Measurements from ENCODE around the gene TTC28. TPM values are rescaled to one million over a fixed set of nuclear protein-coding genes. Genes with fewer than 3 reads are reported as not detected.
"Not testable (repeated sequence)": the region's sequence is repeated elsewhere in the genome, so short reads cannot be mapped to it uniquely, and the experiment has no call there.

TTC28 gene
- total RNA-seq, 1 donor: 19.7 TPM

DNA sequence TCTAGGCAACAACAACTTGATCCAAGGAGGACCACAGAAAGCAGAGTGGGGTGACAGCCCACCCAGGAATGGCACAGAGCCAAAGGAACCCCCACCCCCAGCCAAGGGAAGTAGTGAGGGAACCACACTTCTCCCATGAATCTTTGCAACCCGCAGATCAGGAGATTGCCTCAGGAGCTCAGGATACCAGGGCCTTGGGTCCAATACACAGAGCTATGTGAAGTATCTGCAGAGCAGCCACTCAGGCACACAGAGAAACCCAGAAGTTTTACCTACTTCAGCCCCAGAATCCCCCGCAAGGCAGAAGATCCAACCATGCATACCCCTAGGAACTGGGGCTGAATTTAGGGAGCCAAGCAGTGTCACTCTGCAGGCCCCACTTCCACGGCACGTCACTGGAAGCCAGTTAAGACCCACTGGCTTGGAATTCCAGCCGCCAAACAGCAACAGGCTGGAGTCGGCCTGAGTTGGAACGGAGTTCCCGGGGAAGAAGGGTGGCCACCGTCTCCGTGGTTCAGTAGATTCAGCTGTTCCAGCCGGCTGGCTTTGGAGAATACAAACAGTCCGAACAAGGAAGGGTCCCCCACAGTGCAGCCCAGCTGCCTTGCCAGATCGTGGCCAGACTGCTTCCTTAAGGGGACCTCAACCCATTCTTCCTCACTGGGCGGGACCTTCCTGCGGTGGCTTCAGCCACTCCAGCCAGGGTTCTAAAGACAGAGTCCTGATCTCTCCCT lies 174.1 kb downstream of the TTC28 start:
- no peak for DNase-seq (ENCODE audit: low read depth in 2 of 3, low spot score in 2 of 3)

DNA sequence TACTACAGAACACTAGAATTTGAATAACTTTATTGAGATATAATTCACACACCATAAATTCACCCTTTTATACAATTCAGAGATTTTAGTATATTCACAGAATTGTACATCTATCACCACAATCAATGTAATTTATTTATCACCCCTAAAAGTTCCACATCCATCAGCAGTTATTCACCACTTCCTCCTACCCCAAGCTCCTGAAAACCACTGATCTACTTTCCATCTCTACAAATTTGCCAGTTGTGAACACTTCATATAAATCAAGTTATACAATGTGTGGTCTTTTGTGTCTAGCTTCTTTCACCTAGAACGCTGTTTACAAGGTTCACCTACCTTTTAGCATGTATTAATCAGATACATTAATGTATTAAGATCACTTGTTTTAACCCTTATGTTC lies 179.6 kb downstream of the TTC28 start:
- DNase-seq (ENCODE audit: low read depth in 2 of 3, low spot score in 2 of 3): peak in 1 of 3 donors; percentile 30

DNA sequence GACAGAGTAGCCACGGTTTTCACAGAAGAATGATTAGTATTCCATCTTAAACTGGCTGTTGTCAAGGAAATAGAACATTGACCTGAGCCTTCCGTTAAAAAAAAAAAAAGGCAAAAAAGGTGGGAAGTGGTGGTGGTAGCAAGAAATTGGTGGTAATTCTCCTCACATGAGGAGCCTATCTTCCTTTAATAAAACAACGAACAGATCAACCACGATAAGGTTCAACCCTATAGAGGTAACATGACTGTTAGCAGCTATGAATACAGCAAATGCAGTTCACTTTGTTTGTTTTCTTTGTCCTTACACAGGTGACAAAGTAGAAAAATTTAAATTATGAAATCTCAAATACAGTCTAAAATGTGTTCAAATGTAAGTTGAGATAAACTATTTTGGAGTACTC lies 181.6 kb downstream of the TTC28 start:
- no peak for DNase-seq (ENCODE audit: low read depth in 2 of 3, low spot score in 2 of 3)

- no peak for DNase-seq (ENCODE audit: low read depth in 2 of 3, low spot score in 2 of 3)
Measured at GRCh38 chr22:28497188-28497587, 182.5 kb downstream of the TTC28 start.

DNA sequence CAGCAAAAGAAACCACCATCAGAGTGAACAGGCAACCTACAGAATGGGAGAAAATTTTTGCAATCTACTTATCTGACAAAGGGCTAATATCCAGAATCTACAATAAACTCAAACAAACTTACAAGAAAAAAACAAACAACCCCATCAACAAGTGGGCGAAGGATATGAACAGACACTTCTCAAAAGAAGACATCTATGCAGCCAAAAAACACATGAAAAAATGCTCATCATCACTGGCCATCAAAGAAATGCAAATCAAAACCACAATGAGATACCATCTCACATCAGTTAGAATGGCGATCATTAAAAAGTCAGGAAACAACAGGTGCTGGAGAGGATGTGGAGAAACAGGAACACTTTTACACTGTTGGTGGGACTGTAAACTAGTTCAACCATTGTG lies 188.4 kb downstream of the TTC28 start:
- not testable (repeated sequence) for DNase-seq (ENCODE audit: low read depth in 2 of 3, low spot score in 2 of 3)

DNA sequence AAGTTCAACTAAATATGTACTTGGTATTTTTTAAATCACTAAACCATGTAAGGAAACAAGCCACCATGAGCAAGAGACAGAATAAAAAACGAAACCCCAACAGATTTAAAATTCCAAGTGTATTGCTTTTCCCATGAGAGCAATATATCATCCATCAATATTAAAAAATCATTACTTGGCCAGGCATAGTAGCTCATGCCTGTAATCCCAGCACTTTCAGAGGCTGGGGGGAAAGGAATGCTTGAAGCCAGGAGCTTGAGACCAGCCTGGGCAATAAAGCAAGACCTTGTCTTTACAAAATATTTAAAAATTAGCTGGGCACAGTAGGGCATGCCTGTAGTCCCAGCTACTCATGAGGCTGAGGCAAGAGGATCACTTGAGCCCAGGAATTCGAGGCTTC lies 190.8 kb downstream of the TTC28 start:
- DNase-seq (ENCODE audit: low read depth in 2 of 3, low spot score in 2 of 3): no peak

- DNase-seq (ENCODE audit: low read depth in 2 of 3, low spot score in 2 of 3): no peak
Measured at GRCh38 chr22:28484662-28485061, 195.0 kb downstream of the TTC28 start.

GRCh38 chr22:28481725-28482124 lies 197.9 kb downstream of the TTC28 start:
- no peak for DNase-seq (ENCODE audit: low read depth in 2 of 3, low spot score in 2 of 3)

GRCh38 chr22:28480000-28480715 lies 199.5 kb downstream of the TTC28 start:
- no peak for DNase-seq (ENCODE audit: low read depth in 2 of 3, low spot score in 2 of 3)

GRCh38 chr22:28478564-28478963 lies 201.1 kb downstream of the TTC28 start:
- DNase-seq (ENCODE audit: low read depth in 2 of 3, low spot score in 2 of 3): no peak

DNA sequence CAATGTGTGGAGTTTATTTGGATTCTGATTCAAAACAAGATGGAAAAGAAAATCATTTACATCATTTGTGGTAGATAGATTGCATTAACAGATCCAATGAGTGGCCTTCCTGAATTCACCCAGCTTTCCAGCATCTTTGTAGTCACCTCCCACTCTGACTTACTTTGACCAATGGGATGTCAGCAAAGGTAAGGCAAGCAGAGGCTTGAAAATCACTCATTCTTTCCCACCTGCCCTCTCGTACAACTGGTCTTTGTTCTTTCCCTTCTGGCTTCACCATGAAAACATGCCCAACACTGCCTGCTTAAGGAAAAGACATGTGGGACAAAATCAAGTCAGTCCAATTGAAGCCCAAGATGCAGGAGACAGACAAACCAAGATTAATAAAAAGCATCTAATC lies 202.1 kb downstream of the TTC28 start:
- no peak for DNase-seq (ENCODE audit: low read depth in 2 of 3, low spot score in 2 of 3)

- DNase-seq (ENCODE audit: low read depth in 2 of 3, low spot score in 2 of 3): no peak
Measured at GRCh38 chr22:28474330-28474729, 205.3 kb downstream of the TTC28 start.

- no peak for DNase-seq (ENCODE audit: low read depth in 2 of 3, low spot score in 2 of 3)
Measured at GRCh38 chr22:28473258-28473657, 206.4 kb downstream of the TTC28 start.

DNA sequence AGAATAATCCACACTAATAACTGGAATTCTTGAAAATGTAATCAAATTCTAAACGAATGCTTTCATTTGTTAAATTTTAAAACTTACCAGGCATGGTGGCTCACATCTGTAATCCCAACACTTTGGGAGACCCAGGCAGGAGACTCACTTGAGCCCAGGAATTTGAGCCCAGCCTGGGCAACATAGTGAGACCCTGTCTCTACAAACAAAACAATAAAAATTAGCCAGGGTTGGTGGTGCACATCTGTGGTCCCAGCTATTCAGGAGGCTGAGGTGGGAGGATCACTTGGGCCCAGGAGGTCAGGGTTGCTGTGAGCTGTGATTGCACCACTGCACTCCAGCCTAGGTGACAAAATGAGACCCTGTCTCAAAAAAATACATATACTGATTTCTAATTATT lies 212.6 kb downstream of the TTC28 start:
- not testable (repeated sequence) for DNase-seq (ENCODE audit: low read depth in 2 of 3, low spot score in 2 of 3)

- DNase-seq (ENCODE audit: low read depth in 2 of 3, low spot score in 2 of 3): no peak
Measured at GRCh38 chr22:28466399-28466798, 213.2 kb downstream of the TTC28 start.

DNA sequence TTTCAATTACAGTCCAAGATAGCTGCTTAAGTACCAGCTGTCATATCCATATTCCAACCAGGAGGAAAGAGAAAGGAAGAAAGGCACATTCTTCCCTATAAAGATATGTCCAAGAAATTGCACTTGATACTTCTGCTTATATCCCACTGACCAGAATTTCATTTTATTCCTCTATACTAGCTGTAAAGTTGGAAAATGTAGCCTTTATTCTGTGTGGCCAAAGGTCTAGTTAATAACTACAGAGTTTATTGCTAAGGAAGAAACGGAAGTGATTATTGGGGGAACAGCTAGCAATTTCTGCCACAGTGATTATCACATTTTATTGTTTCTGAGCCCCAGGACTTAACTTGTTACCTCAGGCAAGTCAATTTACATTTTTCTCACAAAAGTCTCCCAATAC lies 213.8 kb downstream of the TTC28 start:
- no peak for DNase-seq (ENCODE audit: low read depth in 2 of 3, low spot score in 2 of 3)

- DNase-seq (ENCODE audit: low read depth in 2 of 3, low spot score in 2 of 3): no peak
Measured at GRCh38 chr22:28464127-28464526, 215.5 kb downstream of the TTC28 start.

DNA sequence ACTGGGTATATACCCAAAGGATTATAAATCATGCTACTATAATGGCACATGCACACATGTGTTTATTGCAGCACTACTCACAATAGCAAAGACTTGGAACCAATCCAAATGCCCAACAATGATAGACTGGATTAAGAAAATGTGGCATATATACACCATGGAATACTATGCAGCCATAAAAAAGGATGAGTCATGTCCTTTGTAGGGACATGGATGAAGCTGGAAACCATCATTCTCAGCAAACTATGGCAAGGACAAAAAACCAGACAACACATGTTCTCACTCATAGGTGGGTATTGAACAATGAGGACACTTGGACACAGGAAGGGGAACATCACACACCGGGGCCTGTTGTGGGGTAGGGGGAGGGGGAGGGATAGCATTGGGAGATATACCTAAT lies 216.2 kb downstream of the TTC28 start:
- not testable (repeated sequence) for DNase-seq (ENCODE audit: low read depth in 2 of 3, low spot score in 2 of 3)

DNA sequence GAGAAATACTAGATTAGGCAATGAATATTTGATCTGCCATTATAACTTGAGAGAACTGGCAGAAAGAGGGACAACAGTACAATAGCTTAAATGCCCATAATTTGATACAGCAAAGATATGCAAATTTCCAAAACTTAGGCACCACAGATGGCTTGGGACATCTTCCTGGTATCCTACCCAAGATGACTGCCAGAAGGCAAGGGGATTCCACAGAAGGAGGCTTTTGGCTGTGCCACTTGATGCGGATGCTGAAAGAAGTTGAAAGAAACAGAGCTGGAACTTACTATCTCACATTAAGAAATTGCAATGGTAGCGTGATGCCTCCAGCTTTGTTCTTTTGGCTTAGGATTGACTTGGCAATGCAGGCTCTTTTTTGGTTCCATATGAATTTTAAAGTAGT lies 216.7 kb downstream of the TTC28 start:
- DNase-seq (ENCODE audit: low read depth in 2 of 3, low spot score in 2 of 3): no peak

GRCh38 chr22:28462041-28462440 lies 217.6 kb downstream of the TTC28 start:
- DNase-seq (ENCODE audit: low read depth in 2 of 3, low spot score in 2 of 3): no peak

DNA sequence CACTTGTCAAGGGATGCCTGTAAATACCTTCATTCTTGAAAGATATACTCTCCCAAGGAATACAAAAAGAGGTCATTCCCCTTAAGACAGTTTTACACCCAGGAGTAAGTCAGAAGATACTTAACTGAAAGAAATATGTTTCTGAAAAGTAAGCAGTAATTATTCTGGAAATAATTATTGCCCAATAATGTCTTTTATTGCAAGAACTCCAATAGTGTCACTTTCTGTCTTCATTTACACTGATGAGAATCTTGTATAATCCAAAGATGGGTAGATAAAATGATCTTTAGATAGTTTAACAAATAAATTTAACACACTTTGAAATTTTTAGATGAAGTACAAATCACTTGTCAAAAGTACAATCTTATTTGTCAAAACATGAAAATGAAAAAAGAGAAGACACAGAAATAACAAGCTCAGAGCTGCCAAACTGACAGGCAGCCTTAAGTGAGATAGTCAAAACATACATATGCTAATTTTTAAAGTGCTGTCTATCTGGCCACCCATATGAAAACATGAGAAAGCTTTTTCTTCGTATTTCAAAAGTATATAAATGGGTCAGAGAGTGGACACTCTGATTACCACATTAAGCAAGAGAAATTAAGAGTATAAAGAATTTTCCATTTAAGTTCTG lies 225.1 kb downstream of the TTC28 start:
- DNase-seq (ENCODE audit: low read depth in 2 of 3, low spot score in 2 of 3): no peak

GRCh38 chr22:28450109-28450508 lies 229.5 kb downstream of the TTC28 start:
- no peak for DNase-seq (ENCODE audit: low read depth in 2 of 3, low spot score in 2 of 3)

Data from hematopoietic multipotent progenitor cell (in vitro differentiated cells).